Dedifferentiated amniotic fluid mesenchymal stem cell (primary cell): ENCODE results near the gene FAM90A1.
"Not testable (repeated sequence)": the region's sequence is repeated elsewhere in the genome, so short reads cannot be mapped to it uniquely, and the experiment has no call there.

Experiments used
- DNase-seq: peaks from one replicate; pipeline ENCODE4 v3.0.0-alpha.2; 2016; ENCODE audit errors: extremely low spot score

The FAM90A1 gene

DNA sequence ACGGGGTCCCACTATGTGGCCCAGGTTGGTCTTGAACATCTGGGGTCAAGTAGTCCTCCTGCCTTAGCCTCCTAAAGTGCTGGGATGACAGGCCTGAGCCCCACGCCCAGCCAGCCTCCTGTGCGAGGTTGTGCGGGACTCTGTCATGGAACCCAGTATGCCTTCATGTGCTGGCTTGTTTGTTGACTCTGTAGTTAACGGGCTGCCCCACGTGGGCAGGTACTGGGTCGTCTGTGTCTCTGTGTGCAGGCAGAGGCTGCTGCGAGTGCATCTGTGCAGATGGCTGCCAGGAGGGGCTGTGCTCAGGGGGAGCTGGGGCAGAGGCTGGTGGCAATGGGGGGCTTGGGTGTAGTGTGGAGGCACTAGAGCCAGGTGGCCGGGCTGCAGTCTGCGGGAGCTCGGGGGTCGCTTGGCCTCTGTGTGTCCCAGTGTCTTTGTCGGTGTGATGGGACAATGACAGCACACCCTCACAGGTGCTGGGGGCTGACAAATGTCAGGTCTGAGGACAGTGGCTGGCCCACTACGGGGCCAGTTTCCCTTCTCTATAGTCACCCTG lies 6.0 kb upstream of the FAM90A1 start:
- DNase-seq = not testable (repeated sequence)

DNA sequence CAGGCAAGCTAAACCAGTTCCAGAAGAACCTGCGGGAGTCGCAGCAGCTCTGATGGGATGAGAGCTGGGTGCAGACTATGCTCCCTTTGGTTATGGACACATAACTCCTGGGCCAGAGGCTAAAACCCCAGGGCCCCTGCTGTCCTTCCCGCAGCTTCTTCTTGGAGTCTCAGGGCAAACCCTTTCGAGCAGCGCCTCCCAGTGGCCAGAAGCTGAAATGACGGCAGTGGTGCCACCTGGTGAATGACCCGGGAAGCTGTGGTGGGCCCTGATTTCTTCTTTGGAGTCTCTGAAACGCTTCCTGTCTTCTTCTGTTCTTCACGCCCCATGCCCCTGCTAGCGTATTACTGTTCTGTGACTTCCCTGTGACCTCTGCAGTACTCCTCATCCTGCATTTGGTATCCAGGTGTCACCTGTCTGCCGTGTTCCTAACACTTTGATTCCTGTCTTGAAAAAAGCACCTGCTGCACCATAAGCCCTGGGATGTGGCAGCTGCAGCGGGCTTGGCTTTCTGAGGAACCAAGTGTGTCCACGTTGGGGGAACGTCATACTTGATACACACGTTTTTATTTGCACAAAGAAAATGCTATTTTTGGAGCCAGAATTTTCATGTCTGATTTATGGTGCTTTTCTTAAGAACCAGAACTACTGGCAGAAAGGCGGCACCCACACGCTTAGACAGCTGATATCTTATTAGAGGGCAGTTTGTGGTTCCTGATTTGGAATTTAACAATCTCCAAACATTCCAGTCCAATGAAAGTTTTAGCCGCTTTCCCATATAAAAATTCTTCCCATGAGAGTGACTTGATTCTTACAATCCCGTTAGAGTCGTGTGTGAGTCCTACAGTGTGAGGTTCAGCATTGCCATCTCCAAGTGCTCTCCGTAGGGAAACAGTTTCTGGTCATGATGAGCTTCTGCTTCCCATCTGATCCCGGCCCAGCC lies 4.5 kb upstream of the FAM90A1 start:
- not testable (repeated sequence) for DNase-seq

DNA sequence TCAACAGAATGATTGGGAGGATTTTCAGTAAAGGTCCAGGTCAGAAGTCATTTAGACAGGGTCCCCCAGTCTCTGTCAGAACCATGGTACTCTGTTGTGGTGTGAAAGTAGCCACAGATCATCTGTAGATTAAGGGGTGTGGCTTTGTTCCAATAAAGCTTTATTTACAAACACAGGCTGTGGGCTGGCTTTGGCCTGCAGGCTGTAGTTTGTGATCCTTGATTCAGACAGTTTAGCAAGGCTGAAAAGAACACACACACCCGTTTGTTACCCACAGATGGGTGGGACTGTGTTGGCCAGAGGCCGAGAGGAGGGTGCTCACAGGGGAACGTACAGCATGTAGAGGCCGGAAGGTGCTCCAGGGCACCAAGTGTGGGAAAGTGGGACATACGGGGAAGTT lies 3.6 kb upstream of the FAM90A1 start:
- DNase-seq = not testable (repeated sequence)

DNA sequence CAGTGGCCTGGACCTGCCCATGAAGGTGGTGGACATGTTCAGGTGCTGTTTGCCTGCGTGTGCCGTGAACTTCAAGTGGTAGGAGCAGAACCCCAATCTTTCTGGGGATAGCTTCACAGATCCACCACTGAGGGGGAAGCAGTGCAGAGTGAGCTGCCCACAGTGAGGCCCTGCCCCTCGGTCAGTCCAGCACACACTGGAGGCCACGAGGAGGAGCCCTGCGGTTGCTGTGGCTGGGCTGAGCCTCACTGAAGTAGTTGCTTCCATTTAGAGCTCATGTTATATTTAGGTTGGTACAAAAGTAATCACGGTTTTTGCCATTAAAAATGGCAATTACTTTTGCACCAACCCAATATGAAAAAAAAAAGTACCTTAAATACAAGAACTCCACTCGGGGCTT lies 2.1 kb upstream of the FAM90A1 start:
- not testable (repeated sequence) for DNase-seq

DNA sequence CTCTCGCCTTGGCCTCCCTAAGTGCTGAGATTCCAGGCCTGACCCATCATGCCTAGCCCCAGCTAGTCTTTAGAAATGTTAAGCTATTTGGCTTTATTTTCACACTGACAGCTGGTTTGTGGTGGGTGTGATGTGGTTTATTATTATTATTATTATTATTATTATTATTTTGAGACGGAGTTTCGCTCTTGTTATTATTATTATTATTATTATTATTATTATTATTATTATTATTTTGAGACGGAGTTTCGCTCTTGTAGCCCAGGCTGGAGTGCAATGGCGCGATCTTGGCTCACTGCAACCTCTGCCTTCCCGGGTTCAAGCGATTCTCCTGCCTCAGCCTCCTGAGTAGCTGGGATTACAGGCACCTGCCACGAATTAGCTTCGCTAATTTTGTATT lies 1.2 kb upstream of the FAM90A1 start:
- DNase-seq = not testable (repeated sequence)

DNA sequence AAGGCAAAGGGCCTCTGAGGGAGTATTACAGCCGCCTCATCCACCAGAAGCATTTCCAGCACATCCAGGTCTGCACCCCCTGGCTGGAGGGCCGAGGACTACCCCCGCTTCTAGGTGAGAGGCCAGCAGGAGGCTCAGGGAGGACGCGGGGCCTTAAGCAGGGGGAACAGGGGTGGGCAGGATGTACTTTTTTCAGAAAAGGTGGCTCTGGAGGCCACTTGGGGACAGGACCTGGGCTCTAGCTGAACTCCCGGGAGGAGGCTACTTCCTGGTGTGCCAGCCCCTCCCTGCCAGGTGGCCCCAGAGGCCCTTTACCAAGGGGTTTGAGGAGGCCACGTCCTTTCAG lies 287 bp upstream of the FAM90A1 start:
- DNase-seq = not testable (repeated sequence)

DNA sequence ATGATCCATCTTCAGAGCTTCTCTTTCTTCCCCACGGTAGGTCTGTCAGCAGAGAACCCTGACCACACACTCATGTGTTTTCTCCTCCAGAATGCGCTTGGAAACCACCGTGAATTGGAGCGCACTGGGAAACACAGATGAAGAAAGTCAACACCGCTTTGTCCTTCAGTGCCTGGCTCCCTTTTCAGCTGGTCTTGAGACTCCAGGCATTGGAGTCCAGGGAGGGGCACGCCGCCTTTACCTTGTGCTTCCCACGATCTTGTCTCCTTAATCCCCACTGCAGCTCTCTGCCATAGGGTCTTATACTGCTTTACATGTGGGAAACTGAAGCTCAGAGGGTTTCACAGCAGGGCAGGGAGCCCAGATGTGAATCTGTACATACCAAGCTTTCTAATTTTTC lies 1.1 kb downstream of the FAM90A1 start:
- no peak for DNase-seq

DNA sequence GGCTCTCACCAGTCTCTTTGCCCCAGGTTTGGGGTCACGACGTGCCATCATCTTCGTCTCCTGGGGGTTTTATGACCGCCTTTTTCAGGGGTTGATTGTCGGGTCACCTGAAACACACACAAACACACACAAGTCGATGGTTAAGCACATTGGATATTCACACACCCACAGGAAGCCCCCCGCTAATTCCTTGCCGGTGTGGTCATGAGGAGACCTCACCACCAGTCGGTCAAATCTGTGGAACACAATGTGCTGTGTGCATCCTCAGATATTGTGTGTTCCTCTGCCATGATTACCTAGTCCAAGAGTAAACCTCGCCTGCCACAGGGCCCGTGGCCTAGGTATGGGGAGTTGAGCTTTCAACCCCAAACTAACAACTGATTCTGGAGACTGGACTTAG lies 2.6 kb downstream of the FAM90A1 start:
- not testable (repeated sequence) for DNase-seq

DNA sequence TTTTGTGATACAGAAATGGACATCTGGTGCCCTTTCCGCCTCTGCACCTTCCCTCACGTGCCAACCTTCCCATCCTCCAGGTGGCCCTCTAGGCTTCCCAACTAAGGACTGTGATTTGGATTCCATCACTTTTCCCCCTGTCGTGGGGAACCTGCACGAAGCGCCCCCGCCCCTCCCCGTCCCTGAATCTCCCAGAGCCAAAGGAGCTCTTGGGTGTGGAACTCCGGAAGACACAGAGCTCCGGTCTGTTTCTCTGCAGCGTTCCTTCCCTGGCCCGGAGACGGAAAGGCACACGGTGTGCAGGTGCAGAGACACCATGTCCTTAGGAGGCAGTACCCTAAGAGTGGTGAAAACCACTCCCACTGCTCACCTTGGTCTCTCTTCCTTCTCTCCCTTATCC lies 3.8 kb downstream of the FAM90A1 start:
- DNase-seq = not testable (repeated sequence)

DNA sequence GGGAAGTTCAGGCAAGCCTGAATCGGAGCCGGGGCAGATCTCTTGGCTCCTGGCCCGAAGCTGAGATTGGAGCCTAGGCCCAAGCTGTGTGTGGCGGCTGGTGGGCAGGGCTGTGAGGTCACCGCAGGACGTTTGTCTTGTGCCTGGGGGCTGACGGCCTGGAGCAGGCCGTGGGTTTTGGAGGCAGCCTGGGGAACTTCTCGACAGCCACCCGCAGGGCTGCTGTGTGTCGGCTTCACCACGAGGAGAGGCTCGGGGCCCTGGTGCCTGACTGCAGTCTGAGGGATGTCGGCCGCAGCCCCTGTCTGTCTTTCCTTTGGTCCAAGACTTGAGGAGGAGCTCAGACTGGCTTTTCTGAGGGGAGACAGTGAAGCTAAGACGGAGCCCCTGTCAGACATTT lies 5.1 kb downstream of the FAM90A1 start:
- not testable (repeated sequence) for DNase-seq

DNA sequence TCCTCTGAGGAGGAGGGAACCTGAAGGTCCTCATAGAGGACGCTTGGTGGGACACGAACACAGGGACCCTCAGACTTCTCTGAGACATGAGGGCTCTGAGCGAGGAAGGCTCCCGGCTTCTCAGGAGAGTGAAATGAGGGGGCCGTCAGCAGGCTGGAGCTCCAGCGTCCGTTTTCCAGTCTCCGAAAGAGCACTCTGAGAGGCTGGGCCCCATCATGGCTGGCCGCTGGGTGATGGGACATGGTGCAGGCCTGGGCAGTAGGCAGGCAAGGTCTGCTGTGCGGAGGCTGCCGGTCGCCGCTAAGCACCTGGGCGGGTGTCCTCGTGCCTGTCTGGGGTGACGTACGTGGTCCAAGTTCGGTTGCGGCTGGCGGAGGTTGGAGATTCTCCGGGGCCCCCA lies 5.6 kb downstream of the FAM90A1 start:
- DNase-seq = not testable (repeated sequence)

DNA sequence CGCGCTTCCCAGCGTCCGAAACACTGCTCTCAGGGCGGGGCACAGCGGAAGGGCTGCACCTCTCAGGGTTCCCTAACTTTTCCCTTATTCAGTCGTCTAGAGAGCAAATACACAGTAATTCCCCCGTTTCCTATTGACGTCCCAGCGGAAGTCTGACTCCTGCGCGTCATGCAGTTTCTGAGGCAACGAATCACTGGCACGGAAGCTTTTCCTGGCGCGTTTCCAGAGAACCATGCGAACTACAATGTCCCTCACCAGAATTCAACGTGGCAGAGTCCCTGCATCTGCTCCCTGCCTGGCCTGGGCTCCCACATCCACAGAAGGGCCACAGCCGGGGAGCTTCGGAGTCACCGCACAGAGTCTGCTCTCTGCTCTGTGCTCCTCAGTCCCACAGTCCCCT lies 6.0 kb downstream of the FAM90A1 start:
- not testable (repeated sequence) for DNase-seq

DNA sequence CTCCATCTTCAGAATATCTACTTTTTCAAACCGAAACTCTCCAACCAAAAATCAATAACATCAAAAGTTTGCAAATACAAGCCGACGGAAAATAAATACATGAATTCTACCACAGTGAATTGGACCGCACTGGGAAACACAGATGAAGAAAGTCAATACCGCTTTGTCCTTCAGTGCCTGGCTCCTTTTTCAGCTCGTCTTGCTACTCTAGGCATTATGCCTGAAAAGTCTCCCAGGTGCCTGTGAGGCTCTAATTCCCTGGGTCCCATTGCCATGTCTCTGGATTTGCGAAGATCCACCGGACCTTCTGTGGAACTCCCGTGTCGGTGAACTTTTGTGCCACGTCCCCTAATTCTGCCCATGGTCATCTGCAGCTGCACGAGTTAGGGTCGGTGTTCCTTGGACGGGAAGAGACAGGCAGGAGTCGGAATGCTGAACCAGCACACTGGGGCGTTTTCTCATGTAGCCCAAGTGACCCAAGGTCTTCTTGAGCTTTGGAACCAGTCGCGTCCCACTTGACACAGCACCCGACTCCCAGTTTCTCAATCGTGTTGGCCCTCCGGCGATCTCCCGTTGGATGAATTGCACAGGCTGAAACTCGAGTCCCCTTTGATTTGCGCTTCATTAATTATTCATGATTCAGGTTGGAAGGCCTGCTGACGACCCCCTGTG lies 8.6 kb downstream of the FAM90A1 start:
- DNase-seq = not testable (repeated sequence)

DNA sequence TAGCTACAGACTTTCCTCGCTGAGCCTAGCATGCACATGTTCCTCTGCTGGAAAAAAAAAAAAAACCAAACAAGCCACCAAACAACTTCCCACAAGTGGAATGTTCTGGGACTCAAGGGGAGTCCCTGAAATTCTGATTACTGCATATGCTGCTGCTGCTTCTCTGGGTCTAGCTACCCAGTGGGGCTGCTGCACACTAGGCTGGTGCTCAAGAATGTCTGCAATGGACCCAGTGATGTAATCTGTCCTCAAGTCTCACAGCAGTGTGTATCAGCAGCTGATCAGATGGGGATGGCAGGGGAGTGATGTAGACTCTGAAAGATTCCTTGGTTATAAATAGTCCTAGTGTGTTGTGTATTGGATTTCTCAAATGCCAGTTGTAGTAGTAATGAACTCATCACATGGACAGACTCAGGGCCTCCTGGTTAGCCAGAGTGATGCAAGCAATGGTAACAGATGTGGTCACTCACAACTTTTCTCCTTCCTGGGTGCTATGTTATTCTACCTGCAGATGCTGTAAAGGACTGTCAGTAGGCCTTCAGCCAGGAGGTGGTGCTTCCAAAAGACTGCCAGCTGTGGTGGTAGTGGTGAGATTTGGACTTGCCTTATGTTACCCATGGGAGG lies 29.6 kb downstream of the FAM90A1 start:
- DNase-seq = peak; percentile 88

DNA sequence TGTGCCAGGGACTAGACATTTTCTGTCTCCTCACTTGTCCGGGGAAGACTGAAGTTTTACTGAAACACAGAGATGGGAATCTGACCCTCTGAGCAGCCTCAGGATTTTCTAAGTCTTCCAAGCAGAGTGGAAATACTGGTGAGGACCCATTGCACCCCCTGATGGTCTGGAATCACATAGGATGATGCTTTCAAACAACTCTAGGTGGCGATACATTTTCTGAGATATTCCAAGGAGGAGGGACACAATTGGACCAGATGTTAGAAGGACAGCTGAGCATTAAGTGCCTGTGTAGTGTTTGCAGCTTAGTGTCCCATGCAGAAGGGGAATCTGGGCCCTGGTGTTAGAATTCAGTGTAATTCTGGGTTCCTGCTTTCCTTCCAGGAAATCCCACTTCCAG lies 39.3 kb downstream of the FAM90A1 start:
- DNase-seq = not testable (repeated sequence)

DNA sequence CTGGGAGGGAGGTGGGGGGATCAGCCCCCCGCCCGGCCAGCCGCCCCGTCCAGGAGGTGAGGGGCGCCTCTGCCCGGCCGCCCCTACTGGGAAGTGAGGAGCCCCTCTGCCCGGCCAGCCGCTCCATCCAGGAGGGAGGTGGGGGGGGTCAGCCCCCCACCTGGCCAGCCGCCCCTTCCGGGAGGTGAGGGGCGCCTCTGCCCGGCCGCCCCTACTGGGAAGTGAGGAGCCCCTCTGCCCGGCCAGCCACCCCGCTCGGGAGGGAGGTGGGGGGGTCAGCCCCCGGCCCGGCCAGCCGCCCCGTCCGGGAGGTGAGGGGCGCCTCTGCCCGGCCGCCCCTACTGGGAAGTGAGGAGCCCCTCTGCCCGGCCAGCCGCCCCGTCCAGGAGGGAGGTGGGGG lies 43.2 kb downstream of the FAM90A1 start:
- not testable (repeated sequence) for DNase-seq

DNA sequence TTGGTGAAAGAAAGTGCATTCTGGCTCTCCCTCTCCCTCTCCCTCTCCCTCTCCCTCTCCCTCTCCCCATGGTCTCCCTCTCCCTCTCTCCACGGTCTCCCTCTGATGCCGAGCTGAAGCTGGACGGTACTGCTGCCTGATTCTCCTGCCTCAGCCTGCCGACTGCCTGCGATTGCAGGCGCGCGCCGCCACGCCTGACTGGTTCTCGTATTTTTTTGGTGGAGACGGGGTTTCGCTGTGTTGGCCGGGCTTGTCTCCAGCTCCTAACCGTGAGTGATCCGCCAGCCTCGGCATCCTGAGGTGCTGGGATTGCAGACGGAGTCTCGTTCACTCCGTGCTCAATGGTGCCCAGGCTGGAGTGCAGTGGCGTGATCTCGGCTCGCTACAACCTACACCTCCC lies 44.1 kb downstream of the FAM90A1 start:
- not testable (repeated sequence) for DNase-seq

DNA sequence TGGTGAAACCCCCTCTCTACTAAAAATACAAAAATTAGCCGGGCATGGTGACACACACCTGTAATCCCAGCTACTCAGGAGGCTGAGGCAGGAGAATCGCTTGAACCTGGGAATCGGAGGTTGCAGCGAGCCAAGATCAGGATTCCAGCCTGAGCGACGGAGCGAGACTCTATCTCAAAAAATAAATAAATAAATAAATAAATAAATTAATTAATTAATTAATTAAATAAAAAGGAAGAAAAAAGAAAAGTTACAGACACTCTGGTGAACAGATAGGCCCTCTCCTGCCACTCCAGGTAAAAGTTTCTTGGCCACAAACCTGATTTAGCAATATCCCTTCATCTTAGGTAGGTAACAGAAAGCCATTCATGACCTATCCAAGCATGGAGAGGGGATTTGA lies 44.5 kb downstream of the FAM90A1 start:
- not testable (repeated sequence) for DNase-seq

DNA sequence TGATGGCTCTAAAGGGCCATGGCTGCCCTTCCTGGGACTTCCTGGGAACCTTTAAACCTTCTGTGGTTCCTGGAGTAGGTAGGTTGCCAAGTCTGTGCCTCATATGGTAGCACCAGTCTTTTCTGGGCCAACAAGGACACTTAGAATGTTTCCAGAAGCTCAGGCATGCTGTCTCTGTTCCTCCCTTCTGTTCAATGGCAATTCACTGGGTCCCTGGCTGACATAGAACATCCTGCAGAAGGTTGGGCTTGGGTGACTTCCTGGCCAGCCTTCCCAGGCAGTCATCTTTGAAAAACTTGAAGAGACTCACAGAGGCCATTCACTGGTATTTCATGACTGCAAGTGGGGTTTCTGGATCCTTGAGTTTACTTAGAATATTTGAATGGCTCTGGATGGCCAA lies 46.1 kb downstream of the FAM90A1 start:
- not testable (repeated sequence) for DNase-seq

DNA sequence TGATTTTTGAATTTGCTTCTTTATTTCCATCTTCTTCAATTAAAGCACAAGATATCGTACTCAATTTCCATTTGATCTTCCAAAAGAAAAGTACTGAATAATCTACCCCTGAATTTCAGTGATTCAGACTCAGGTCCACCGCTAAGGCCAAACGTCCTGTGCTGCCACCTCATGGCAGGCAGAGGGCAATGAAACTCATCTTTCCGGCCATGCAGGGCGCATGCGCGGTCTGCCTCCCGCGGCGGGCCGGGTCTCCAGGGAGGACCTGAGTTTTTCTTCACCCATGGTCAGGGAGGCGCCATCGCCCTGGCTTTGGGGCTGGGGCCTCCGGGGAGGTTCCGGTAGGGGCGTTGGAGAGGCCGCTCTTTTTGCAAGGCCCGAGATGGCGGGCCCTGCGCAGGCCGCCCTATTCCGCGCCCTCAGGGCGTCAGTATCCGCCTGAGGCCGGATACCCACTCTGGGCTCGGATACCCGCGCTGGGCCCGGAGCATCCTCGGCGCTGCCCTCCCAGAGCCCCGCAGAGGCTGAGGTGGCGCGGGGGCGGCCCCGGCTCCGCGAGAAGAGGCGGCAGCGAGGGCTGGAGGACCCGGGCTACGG lies 47.3 kb downstream of the FAM90A1 start:
- DNase-seq = peak; percentile 46

DNA sequence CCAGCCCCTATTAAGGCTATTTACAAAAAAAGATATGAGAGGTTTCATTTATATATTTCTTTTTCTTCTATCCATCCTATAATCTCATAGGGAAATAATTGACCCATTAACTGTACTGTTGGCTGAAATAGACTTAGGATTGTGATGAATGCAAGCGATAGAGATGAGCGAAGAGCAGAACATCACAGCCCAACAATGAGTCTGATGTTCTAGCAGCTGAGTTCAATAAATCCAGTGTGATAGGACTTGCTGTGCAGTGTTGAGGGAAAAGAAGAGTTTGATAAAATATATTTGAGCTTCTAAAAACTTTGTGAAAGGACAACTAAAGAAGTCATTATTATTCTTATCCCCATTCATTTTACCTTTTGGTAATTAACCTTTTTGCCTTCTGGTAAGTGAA lies 54.5 kb downstream of the FAM90A1 start:
- not testable (repeated sequence) for DNase-seq
